SH-SY5Y (cell line): ENCODE measurements around the gene VOPP1.

Source experiments
- GATA2 ChIP-seq: IDR thresholded peaks from 2 replicates; pipeline ENCODE4 v1.6.1; 2011; ENCODE audit warnings: mild to moderate bottlenecking, low read depth, low read length
- GATA3 ChIP-seq: IDR thresholded peaks from 2 replicates; pipeline ENCODE4 v1.6.1; 2011; ENCODE audit warnings: low read depth, mild to moderate bottlenecking, low read length, moderate library complexity

- TF ChIP-seq GATA3 (no peak), GATA2 (no peak)
Measured at GRCh38 chr7:55554038-55554437, 18.3 kb downstream of the VOPP1 start.
